ENCODE results near the gene PHC2.
A peak's percentile ranks its signal among the peaks of the same experiment; 100 is the strongest.

The PHC2 gene

GRCh38 chr1:33433509-33434362 is 2.8 kb upstream of the PHC2 start:
- H3K4me3 ChIP-seq (ENCODE audit: low read depth, low read length), result no peak overlapping the region
- no peak for DNase-seq (ENCODE audit: low read depth)
- no peak for TF ChIP-seq CTCF (IDR thresholded peaks at IDR 0.05; ENCODE audit: insufficient read depth, low read depth, low read length, missing control alignments)

DNA sequence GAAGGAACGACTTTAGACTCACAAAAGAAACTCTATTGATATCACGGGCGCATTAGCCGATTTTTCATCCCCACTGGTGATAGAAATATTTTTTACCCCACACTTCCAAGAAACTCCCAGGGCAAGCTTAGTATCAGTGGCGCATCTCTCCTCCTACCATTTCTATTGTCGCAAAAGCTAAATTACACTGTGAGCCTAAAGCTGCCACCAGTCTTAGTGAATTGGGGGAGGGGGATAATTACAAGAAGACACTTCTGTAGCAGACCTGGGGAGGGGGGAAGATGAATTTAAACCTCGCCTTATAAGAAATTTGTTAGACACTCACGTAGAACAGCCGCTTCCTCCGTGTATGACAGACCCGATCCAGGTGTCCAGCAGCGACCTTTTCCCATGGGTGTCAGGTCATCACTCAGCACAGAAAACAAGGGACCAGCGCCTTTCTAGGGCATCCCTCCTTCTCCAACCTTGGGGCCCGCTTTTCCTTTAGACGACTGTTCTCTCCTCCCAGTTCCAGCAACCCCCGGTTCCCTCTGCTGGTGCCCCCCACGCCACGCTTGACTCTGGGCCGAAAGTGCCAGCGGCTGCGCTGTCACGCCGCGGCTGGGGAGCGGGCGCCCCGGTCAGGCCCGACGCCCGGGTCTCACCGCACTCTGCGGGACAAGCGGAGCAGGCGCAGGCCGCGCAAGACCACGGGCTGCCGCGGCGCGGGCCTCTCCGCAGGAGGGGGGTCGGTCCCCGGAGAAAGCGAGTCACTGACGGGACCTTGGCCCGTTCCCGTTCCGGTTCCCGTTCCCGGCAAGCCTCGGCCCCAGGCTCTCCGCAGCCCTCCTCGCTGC is 821 bp downstream of the PHC2 start:
- TF ChIP-seq CTCF (IDR thresholded peaks at IDR 0.05; ENCODE audit: insufficient read depth, low read depth, low read length, missing control alignments), result peak; percentile 33
- peak overlapping the region; percentile 22 for H3K4me3 ChIP-seq (ENCODE audit: low read depth, low read length)
- DNase-seq (ENCODE audit: low read depth), result peak; percentile 34

- no peak for TF ChIP-seq CTCF (IDR thresholded peaks at IDR 0.05; ENCODE audit: insufficient read depth, low read depth, low read length, missing control alignments)
- DNase-seq (ENCODE audit: low read depth), result no peak
- H3K4me3 ChIP-seq (ENCODE audit: low read depth, low read length), result no peak overlapping the region
These were observed 1.6 kb downstream of the PHC2 start for GRCh38 chr1:33429332-33429731.

- DNase-seq (ENCODE audit: low read depth), result no peak
- no peak overlapping the region for H3K4me3 ChIP-seq (ENCODE audit: low read depth, low read length)
- TF ChIP-seq CTCF (IDR thresholded peaks at IDR 0.05; ENCODE audit: insufficient read depth, low read depth, low read length, missing control alignments), result no peak
These were observed 2.2 kb downstream of the PHC2 start for GRCh38 chr1:33428661-33429060.

GRCh38 chr1:33426916-33427315 is 4.0 kb downstream of the PHC2 start:
- no peak for DNase-seq (ENCODE audit: low read depth)
- TF ChIP-seq CTCF (IDR thresholded peaks at IDR 0.05; ENCODE audit: insufficient read depth, low read depth, low read length, missing control alignments), result no peak
- no peak overlapping the region for H3K4me3 ChIP-seq (ENCODE audit: low read depth, low read length)

DNA sequence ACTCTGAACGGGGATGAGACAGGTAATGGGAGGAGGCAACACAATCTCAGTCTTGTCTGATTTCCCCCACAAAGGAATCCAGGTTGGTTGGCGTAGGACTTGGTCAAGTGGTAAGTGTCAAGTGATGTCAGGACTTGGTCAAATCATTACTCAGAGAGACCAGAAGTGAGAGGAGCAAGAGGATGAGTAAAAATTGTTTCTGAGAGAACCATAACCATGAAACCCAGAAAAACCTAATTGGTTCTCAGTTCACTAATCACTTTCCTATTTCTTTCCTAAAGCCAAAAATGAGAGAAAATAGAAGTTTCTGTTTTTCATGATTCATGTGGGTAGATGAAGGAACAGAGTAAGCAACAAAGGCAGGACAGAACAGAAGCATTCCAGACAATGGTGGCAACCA is 5.0 kb downstream of the PHC2 start:
- peak; percentile 58 for DNase-seq (ENCODE audit: low read depth)
- TF ChIP-seq CTCF (IDR thresholded peaks at IDR 0.05; ENCODE audit: insufficient read depth, low read depth, low read length, missing control alignments), result no peak
- no peak overlapping the region for H3K4me3 ChIP-seq (ENCODE audit: low read depth, low read length)
